ENCODE measurements around the gene TMEM50B. TPM values are rescaled to one million over a fixed set of nuclear protein-coding genes. Genes with fewer than 3 reads are reported as not detected.

TMEM50B gene
- total and polyA plus RNA-seq, 2 of the 8 experiments (the other 6 are each of a cell fraction or from before 2014, with no cell fraction given), result 16.8 to 20.5 TPM

DNA sequence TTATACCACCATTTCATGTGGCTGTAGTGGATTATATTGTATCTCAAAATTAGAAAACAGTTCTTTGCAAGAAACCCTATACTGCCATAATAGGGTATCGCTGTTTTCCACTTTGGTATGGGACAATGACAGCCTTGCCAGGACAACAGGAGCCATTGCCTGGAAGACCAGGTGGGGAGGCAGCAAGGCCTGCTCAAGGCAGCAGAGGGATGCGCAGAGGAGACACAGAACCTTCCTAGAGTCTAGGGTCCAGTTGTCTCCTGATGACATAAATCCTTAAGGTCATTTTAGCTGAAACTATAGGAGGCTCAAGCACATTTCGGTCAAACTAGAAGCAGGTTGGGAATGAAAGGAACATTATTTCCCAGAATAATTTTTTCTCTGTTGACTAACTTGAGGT, 48.9 kb downstream of the TMEM50B start:
- H2BK5ac ChIP-seq (ENCODE audit: low read depth, low read length), result no peak overlapping the region
- no peak overlapping the region for H3K4me2 ChIP-seq (ENCODE audit: insufficient read depth in 1 of 2, low read depth in 2 of 2, low read length in 2 of 2)
- no peak overlapping the region for H3K56ac ChIP-seq (replicated peaks; ENCODE audit: insufficient read length, low read depth, low read length)
- H3K9ac ChIP-seq (replicated peaks in 1 of 4; ENCODE audit: extremely low read depth in 1 of 4, low read depth in 3 of 4, low read length in 3 of 4), result no peak overlapping the region
- H4K20me1 ChIP-seq (replicated peaks in 1 of 2; ENCODE audit: control insufficient read depth in 1 of 2, insufficient read depth in 2 of 2, low read length in 2 of 2), result no peaks in the 10 kb centered on the region
- H2BK20ac ChIP-seq (ENCODE audit: low read length), result no peak overlapping the region
- FAIRE-seq, result no peak
- H3K27ac ChIP-seq (ENCODE audit: low read depth, low read length), result no peak overlapping the region
- H3K23ac ChIP-seq (ENCODE audit: insufficient read length), result no peak overlapping the region
- H4K91ac ChIP-seq (replicated peaks; ENCODE audit: insufficient read length, low read length), result no peak overlapping the region
- H3K14ac ChIP-seq (ENCODE audit: insufficient read length), result no peak overlapping the region
- no peak overlapping the region for H2AFZ ChIP-seq (ENCODE audit: low read length)
- H3K4me1 ChIP-seq (replicated peaks in 1 of 4; ENCODE audit: control insufficient read depth in 3 of 4, insufficient read depth in 4 of 4, low read length in 3 of 4), result no peaks in the 10 kb centered on the region
- no peak overlapping the region for H4K8ac ChIP-seq (ENCODE audit: extremely low read depth, insufficient read depth, low read length)
- no peak overlapping the region for H2AK5ac ChIP-seq (ENCODE audit: low read depth, low read length)
- no peaks in the 10 kb centered on the region for H3K23me2 ChIP-seq (ENCODE audit: low read depth, low read length)
- no peaks in the 10 kb centered on the region for H3K79me1 ChIP-seq (ENCODE audit: low read depth, low read length)
- no peak overlapping the region for H3K18ac ChIP-seq (ENCODE audit: extremely low read depth, low read length)
- no peak overlapping the region for H2BK15ac ChIP-seq (ENCODE audit: low read length)
- ChIA-PET CTCF (ENCODE audit: partially characterized antibody) (interaction anchor here (1.3 to 1.5 kb wide), 3 partner anchors 14 to 233 kb away, joined by 3 to 4 read pairs (median 3); no protein-coding TSS in a partner anchor), POLR2A (ENCODE audit: partially characterized antibody) (interaction anchor here (1.0 kb wide), 1 partner anchor 12 kb away, joined by 3 read pairs; no protein-coding TSS in a partner anchor)
- H3K4ac ChIP-seq (replicated peaks; ENCODE audit: insufficient read length, low read depth, low read length), result no peak overlapping the region
- H3K79me2 ChIP-seq (ENCODE audit: control insufficient read depth in 1 of 2, insufficient read depth in 2 of 2, low read length in 2 of 2), result no peaks in the 10 kb centered on the region
- H3K4me3 ChIP-seq (ENCODE audit: extremely low read depth in 1 of 4, insufficient read depth in 2 of 4, low read depth in 3 of 4, low read length in 4 of 4), result no peak overlapping the region
- no peak for DNase-seq (ENCODE audit: low read depth in 1 of 2, low spot score in 2 of 2)
- 87% methylated on average over 3 of the region's 3 CpGs; no CpG with 5 or more reads in 1 of the 2 experiments for WGBS, 2 experiments (ENCODE audit: extremely low coverage in 1 of 2, insufficient coverage in 1 of 2, insufficient read length in 1 of 2, insufficient replicate concordance in 2 of 2, low coverage in 1 of 2, low lambda C conversion rate in 2 of 2, missing lambda C conversion rate in 1 of 2)
- no peak overlapping the region for H2BK12ac ChIP-seq (ENCODE audit: low read depth, low read length)
- no peaks in the 10 kb centered on the region for H3K27me3 ChIP-seq (replicated peaks in 1 of 4; ENCODE audit: control insufficient read depth in 3 of 4, extremely low read depth in 1 of 4, insufficient read depth in 3 of 4, low read length in 3 of 4)
- no peak overlapping the region for H4K5ac ChIP-seq (ENCODE audit: insufficient read length, low read depth, low read length)
- H3K9me3 ChIP-seq (ENCODE audit: insufficient read depth in 2 of 2, low read depth in 1 of 2, low read length in 1 of 2), result no peaks in the 10 kb centered on the region
- no peak overlapping the region for H2BK120ac ChIP-seq (replicated peaks; ENCODE audit: low read depth, low read length)
- peaks cover 12 to 53% (median 48%) of the 10 kb centered on the region in 4 experiments; a peak in 7 of 8 replicates for H3K36me3 ChIP-seq (ENCODE audit: control insufficient read depth in 2 of 4, insufficient read depth in 4 of 4, low read length in 3 of 4)
- TF ChIP-seq JUN (IDR thresholded peaks at IDR 0.05; ENCODE audit: low read depth, low read length) (no peak), YY1 (IDR thresholded peaks at IDR 0.05; ENCODE audit: low read depth, low read length) (no peak), BACH1 (IDR thresholded peaks at IDR 0.05; ENCODE audit: low read length) (no peak), GTF2F1 (IDR thresholded peaks at IDR 0.05; ENCODE audit: borderline replicate concordance, low read depth, low read length) (no peak), TBP (IDR thresholded peaks at IDR 0.05; ENCODE audit: low read depth, low read length) (no peak), MAFK (IDR thresholded peaks at IDR 0.05; ENCODE audit: low read depth, low read length) (no peak), SP4 (IDR thresholded peaks at IDR 0.05; ENCODE audit: low read length) (no peak)
- TF ChIP-seq, protein P1, sequence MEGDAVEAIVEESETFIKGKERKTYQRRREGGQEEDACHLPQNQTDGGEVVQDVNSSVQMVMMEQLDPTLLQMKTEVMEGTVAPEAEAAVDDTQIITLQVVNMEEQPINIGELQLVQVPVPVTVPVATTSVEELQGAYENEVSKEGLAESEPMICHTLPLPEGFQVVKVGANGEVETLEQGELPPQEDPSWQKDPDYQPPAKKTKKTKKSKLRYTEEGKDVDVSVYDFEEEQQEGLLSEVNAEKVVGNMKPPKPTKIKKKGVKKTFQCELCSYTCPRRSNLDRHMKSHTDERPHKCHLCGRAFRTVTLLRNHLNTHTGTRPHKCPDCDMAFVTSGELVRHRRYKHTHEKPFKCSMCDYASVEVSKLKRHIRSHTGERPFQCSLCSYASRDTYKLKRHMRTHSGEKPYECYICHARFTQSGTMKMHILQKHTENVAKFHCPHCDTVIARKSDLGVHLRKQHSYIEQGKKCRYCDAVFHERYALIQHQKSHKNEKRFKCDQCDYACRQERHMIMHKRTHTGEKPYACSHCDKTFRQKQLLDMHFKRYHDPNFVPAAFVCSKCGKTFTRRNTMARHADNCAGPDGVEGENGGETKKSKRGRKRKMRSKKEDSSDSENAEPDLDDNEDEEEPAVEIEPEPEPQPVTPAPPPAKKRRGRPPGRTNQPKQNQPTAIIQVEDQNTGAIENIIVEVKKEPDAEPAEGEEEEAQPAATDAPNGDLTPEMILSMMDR (IDR thresholded peaks at IDR 0.05; ENCODE audit: control extremely low read depth in 1 of 3, insufficient read depth in 1 of 3, low read depth in 1 of 3, low read length in 3 of 3), result no peak
